Osteoblast (primary cell): Measurements from ENCODE around the gene AAMDC. TPM values are rescaled to one million over a fixed set of nuclear protein-coding genes. Genes with fewer than 3 reads are reported as not detected.
"Not testable (repeated sequence)": the region's sequence is repeated elsewhere in the genome, so short reads cannot be mapped to it uniquely, and the experiment has no call there.

Experiments used
- DNase-seq: peaks from one replicate; pipeline ENCODE4 v3.0.0; 2011; ENCODE audit warnings: low spot score, mixed read lengths; ENCODE audit not compliant: insufficient read length; ENCODE audit errors: missing footprints
- H2AFZ ChIP-seq: 2 replicates; pipeline ENCODE4 v1.6.0; 2011; ENCODE audit warnings: mild to moderate bottlenecking, low read length
- H3K27ac ChIP-seq: 2 replicates; pipeline ENCODE4 v1.5.1; 2011; ENCODE audit warnings: mild to moderate bottlenecking, low read depth, low read length, moderate library complexity
- H3K27me3 ChIP-seq: 2 replicates; pipeline ENCODE4 v1.6.0; 2012; ENCODE audit warnings: mild to moderate bottlenecking, control low read depth, inconsistent platforms, low read length, moderate library complexity; ENCODE audit not compliant: insufficient read depth
- H3K36me3 ChIP-seq: 2 replicates; pipeline ENCODE4 v1.5.1; 2011; ENCODE audit warnings: mild to moderate bottlenecking, low read length, control low read depth, moderate library complexity; ENCODE audit not compliant: insufficient read depth
- H3K4me1 ChIP-seq: 2 replicates; pipeline ENCODE4 v1.5.1; 2011; ENCODE audit warnings: mild to moderate bottlenecking, low read length, control low read depth, moderate library complexity; ENCODE audit not compliant: insufficient read depth
- H3K4me2 ChIP-seq: 2 replicates; pipeline ENCODE4 v1.6.0; 2011; ENCODE audit warnings: mild to moderate bottlenecking, low read length; ENCODE audit not compliant: insufficient read depth
- H3K4me3 ChIP-seq: fragments of 200-600 bp; sonication (generic); 3 replicates; pipeline ENCODE4 v1.5.1; 2012; ENCODE audit warnings: mild to moderate bottlenecking, low read length, inconsistent platforms; ENCODE audit not compliant: insufficient read depth
- H3K79me2 ChIP-seq: 2 replicates; pipeline ENCODE4 v1.6.0; 2012; ENCODE audit warnings: mild to moderate bottlenecking, low read length, control low read depth, inconsistent platforms; ENCODE audit not compliant: insufficient read depth
- H3K9me3 ChIP-seq: 2 replicates; pipeline ENCODE4 v1.5.1; 2011; ENCODE audit warnings: low read depth, low read length, control low read depth
- H4K20me1 ChIP-seq: 2 replicates; pipeline ENCODE4 v1.6.0; 2012; ENCODE audit warnings: mild to moderate bottlenecking, low read length, control low read depth; ENCODE audit not compliant: insufficient read depth
- total RNA-seq: library from RNA; depleted of rRNA; stranded (reverse); fragments of >200 nt; gene quantifications from 2 replicates; pipeline ENCODE4 v1.2.3, GENCODE V29; 2012
- TF ChIP-seq, protein P1 (sequence below): IDR thresholded peaks from 2 replicates; pipeline ENCODE4 v1.5.1; 2011; ENCODE audit warnings: mild to moderate bottlenecking, low read depth, low read length, moderate library complexity; ENCODE audit errors: extremely low read depth

Gene AAMDC
- total RNA-seq, 1 donor: 14.8 TPM

GRCh38 chr11:77819411-77819920, 1.5 kb upstream of the AAMDC start:
- Histone ChIP-seq H3K4me3 (peak overlapping the region; percentile 86), H3K27me3 (no peaks in the 10 kb centered on the region), H3K4me1 (peaks cover 34% of the 10 kb centered on the region), H3K79me2 (peaks cover 63% of the 10 kb centered on the region), H2AFZ (peak overlapping the region; percentile 84), H3K9me3 (no peaks in the 10 kb centered on the region), H4K20me1 (peaks cover 42% of the 10 kb centered on the region), H3K36me3 (no peaks in the 10 kb centered on the region), H3K4me2 (peak overlapping the region; percentile 88), H3K27ac (peak overlapping the region; percentile 65)
- peak; percentile 94 for DNase-seq
- TF ChIP-seq, protein P1, sequence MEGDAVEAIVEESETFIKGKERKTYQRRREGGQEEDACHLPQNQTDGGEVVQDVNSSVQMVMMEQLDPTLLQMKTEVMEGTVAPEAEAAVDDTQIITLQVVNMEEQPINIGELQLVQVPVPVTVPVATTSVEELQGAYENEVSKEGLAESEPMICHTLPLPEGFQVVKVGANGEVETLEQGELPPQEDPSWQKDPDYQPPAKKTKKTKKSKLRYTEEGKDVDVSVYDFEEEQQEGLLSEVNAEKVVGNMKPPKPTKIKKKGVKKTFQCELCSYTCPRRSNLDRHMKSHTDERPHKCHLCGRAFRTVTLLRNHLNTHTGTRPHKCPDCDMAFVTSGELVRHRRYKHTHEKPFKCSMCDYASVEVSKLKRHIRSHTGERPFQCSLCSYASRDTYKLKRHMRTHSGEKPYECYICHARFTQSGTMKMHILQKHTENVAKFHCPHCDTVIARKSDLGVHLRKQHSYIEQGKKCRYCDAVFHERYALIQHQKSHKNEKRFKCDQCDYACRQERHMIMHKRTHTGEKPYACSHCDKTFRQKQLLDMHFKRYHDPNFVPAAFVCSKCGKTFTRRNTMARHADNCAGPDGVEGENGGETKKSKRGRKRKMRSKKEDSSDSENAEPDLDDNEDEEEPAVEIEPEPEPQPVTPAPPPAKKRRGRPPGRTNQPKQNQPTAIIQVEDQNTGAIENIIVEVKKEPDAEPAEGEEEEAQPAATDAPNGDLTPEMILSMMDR: no peak

DNA sequence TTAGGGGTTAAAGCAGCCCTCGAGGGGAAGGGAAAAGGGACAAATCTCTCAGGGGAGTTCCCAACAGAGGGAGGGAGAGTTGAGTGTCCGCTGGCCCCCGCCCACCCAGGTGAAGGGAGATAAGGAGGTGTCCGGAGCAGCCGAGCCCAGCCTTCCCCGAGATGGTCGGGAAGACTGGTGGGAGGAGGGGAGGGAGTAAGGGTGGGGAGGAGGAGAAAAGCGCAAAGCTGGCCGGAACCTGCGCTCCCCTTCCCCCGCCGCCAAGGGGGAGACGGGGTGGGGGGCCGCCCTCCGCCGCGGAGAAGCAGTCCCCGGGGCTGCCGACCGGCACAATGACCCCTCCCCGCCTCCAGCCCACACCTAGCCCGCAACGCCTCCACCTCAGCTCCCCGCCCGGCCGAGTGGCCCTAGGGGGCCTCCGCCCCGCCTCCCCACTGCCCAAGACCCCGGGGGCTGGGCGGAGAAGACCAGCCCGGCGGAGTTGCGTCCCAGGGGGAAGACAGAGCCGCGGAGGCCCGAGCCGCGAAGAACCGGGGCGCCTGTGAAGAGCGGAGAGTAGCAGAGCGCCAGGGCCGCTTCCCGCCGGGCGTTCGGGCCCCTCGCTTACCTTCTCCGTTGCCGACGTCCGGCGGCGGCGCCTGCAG, 901 bp upstream of the AAMDC start:
- H3K79me2 ChIP-seq: peaks cover 57% of the 10 kb centered on the region
- TF ChIP-seq, protein P1: no peak

DNA sequence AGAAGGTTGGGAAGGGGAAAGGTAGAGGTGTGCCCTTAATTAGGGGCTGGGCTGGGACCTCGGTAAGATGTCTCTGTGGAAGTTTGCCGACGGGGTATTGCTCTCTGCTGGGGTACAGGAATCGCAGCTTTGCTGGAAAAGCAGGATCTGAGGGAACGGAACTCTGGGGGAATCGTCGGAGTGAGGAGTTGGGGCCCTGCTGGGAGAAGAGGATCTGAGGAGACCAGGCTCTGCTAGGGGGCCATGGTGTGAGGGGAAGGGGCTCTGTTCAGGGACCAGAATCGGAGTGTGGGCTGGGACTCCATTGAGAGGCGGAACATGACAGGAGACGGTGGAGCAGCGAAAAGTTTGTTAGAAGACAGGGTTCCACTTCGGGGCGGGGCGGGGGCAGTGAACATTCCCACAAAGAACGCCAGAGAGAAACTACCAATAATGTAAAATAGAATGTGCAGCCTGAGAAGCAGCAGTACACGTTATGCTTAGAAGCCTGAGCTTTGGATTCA, 456 bp downstream of the AAMDC start:
- no peaks in the 10 kb centered on the region for H3K36me3 ChIP-seq
- H3K27ac ChIP-seq: peak overlapping the region; percentile 73
- H3K4me2 ChIP-seq: peak overlapping the region; percentile 97
- H3K27me3 ChIP-seq: no peaks in the 10 kb centered on the region
- peaks cover 43% of the 10 kb centered on the region for H3K79me2 ChIP-seq
- no peaks in the 10 kb centered on the region for H3K9me3 ChIP-seq
- H2AFZ ChIP-seq: peak overlapping the region; percentile 96
- H3K4me1 ChIP-seq: peaks cover 34% of the 10 kb centered on the region
- peak; percentile 65 for DNase-seq
- H3K4me3 ChIP-seq: peak overlapping the region; percentile 86
- TF ChIP-seq, protein P1: no peak
- H4K20me1 ChIP-seq: peaks cover 29% of the 10 kb centered on the region

More for the DNA sequence above, 901 bp upstream of the AAMDC start:
- Histone ChIP-seq H2AFZ (peak overlapping the region; percentile 84), H3K4me2 (peak overlapping the region; percentile 88), H3K27me3 (no peaks in the 10 kb centered on the region), H3K4me1 (peaks cover 34% of the 10 kb centered on the region), H3K36me3 (no peaks in the 10 kb centered on the region), H3K4me3 (peak overlapping the region; percentile 86), H3K27ac (peak overlapping the region; percentile 65), H3K9me3 (no peaks in the 10 kb centered on the region), H4K20me1 (peaks cover 36% of the 10 kb centered on the region)
- DNase-seq: peak; percentile 48

GRCh38 chr11:77822126-77822525, 1.2 kb downstream of the AAMDC start:
- not testable (repeated sequence) for DNase-seq, H3K36me3 ChIP-seq, H2AFZ ChIP-seq, H3K27ac ChIP-seq, H3K27me3 ChIP-seq, H3K9me3 ChIP-seq
- peaks cover 21% of the 10 kb centered on the region for H4K20me1 ChIP-seq
- peaks cover 34% of the 10 kb centered on the region for H3K4me1 ChIP-seq
- peak overlapping the region; percentile 86 for H3K4me3 ChIP-seq
- peaks cover 36% of the 10 kb centered on the region for H3K79me2 ChIP-seq
- H3K4me2 ChIP-seq: peak overlapping the region; percentile 97
